SK-N-SH (cell line): ENCODE data around the gene TCF23. TPM values are rescaled to one million over a fixed set of nuclear protein-coding genes. Genes with fewer than 3 reads are reported as not detected.

Source experiments
- CTCF ChIA-PET: fragments of 300-600, 350-600 bp; formaldehyde crosslinking; extraction: SDS; loops from one replicate; lab custom pipeline; 2021; lab: Yijun Ruan, JAX
- POLR2A ChIA-PET: fragments of 350-600 bp; sonication (Branson Sonifier 250); formaldehyde crosslinking; extraction: SDS; loops from one replicate; lab custom pipeline; 2020; ENCODE audit warnings: antibody characterized with exemption, inconsistent platforms; lab: Yijun Ruan, JAX
- DNase-seq: peaks from one replicate; pipeline ENCODE4 v3.0.0; 2012
- H2AFZ ChIP-seq: fragments of 200-600 bp; sonication (generic); 2 replicates; pipeline ENCODE4 v1.8.1; 2016; ENCODE audit warnings: antibody characterized with exemption, mild to moderate bottlenecking, low read depth
- H3F3A ChIP-seq: fragments of 200-600 bp; sonication (generic); replicated peaks from 2 replicates; pipeline ENCODE3; 2016; ENCODE audit warnings: antibody characterized with exemption, mild to moderate bottlenecking; ENCODE audit not compliant: insufficient read depth
- H3K27ac ChIP-seq, 2 experiments: fragments of 200-500 bp in 1 of 2; fragments of 200-600 bp in 1 of 2; sonication (Bioruptor generic) in 1 of 2; sonication (generic), shearing (Covaris generic) in 1 of 2; 2 replicates each; pipeline versions ENCODE4 v1.5.1 to v1.6.1; 2014 to 2016; ENCODE audit warnings: low read depth in 2 of 2, inconsistent platforms in 1 of 2, low read length in 1 of 2, mild to moderate bottlenecking in 1 of 2, mixed read lengths in 1 of 2
- H3K27me3 ChIP-seq: fragments of 200-600 bp; sonication (generic), shearing (Covaris generic); 2 replicates; pipeline ENCODE4 v1.6.1; 2016; ENCODE audit warnings: mixed run types; ENCODE audit not compliant: insufficient read depth
- H3K36me3 ChIP-seq, 2 experiments: fragments of 200-500 bp in 1 of 2; fragments of 200-600 bp in 1 of 2; sonication (Bioruptor generic) in 1 of 2; sonication (generic) in 1 of 2; replicated peaks in 1 of 2; 2 replicates each; pipeline versions ENCODE3 to v1.5.1; 2014 to 2016; ENCODE audit warnings: low read length in 1 of 2, mild to moderate bottlenecking in 1 of 2; ENCODE audit not compliant: insufficient read depth in 2 of 2, control insufficient read depth in 1 of 2
- H3K4me1 ChIP-seq, 2 experiments: fragments of 200-500 bp in 1 of 2; fragments of 200-600 bp in 1 of 2; sonication (Bioruptor generic) in 1 of 2; sonication (generic), shearing (Covaris generic) in 1 of 2; 2 replicates each; pipeline versions ENCODE4 v1.5.1 to v1.6.1; 2014 to 2016; ENCODE audit warnings: low read depth in 1 of 2, low read length in 1 of 2, mixed run types in 1 of 2; ENCODE audit not compliant: insufficient read depth in 2 of 2, control insufficient read depth in 1 of 2
- H3K4me2 ChIP-seq: fragments of 200-600 bp; sonication (generic), shearing (Covaris generic); 2 replicates; pipeline ENCODE4 v1.6.1; 2017; ENCODE audit warnings: mixed run types
- H3K4me3 ChIP-seq, 2 experiments: fragments of 200-500 bp in 1 of 2; fragments of 200-600 bp in 1 of 2; sonication (Bioruptor generic) in 1 of 2; sonication (generic), shearing (Covaris generic) in 1 of 2; 2 replicates each; pipeline versions ENCODE4 v1.5.1 to v1.8.1; 2014 to 2016; ENCODE audit warnings: low read depth in 2 of 2, inconsistent platforms in 1 of 2, low read length in 1 of 2, mild to moderate bottlenecking in 1 of 2, mixed read lengths in 1 of 2, moderate library complexity in 1 of 2
- H3K79me2 ChIP-seq: fragments of 200-600 bp; sonication (generic); 2 replicates; pipeline ENCODE4 v1.8.1; 2017; ENCODE audit warnings: mild to moderate bottlenecking; ENCODE audit not compliant: insufficient read depth
- H3K9ac ChIP-seq: fragments of 200-600 bp; sonication (generic); 2 replicates; pipeline ENCODE4 v1.6.1; 2017; ENCODE audit warnings: mixed run types
- H3K9me2 ChIP-seq: fragments of 200-600 bp; sonication (generic); 2 replicates; pipeline ENCODE4 v1.6.1; 2017; ENCODE audit warnings: mixed run types
- H3K9me3 ChIP-seq: fragments of 200-600 bp; sonication (generic); 2 replicates; pipeline ENCODE4 v1.6.1; 2017; ENCODE audit warnings: mixed run types, mild to moderate bottlenecking, moderate library complexity
- H4K20me1 ChIP-seq: fragments of 200-600 bp; sonication (generic); 2 replicates; pipeline ENCODE4 v1.6.1; 2017; ENCODE audit warnings: mild to moderate bottlenecking, mixed run types; ENCODE audit not compliant: insufficient read depth
- EZH2phosphoT487 ChIP-seq: fragments of 200-600 bp; sonication (generic); IDR thresholded peaks from 2 replicates; pipeline ENCODE4 v1.6.1; 2017; ENCODE audit warnings: low read depth, mixed run types, mild to moderate bottlenecking, antibody characterized with exemption, moderate library complexity, borderline replicate concordance
- FOSL2 ChIP-seq: IDR thresholded peaks from 2 replicates; pipeline ENCODE4 v1.4.0; 2012; ENCODE audit warnings: low read depth, mild to moderate bottlenecking, moderate library complexity, borderline replicate concordance
- FOXJ3 ChIP-seq: sonication (generic); formaldehyde crosslinking; IDR thresholded peaks from 2 replicates; pipeline ENCODE4 v1.5.1; 2020; ENCODE audit warnings: mild to moderate bottlenecking, missing genetic modification reagents
- GABPA ChIP-seq: IDR thresholded peaks from 2 replicates; pipeline ENCODE4 v1.4.0; 2012; ENCODE audit warnings: low read depth, mild to moderate bottlenecking
- MXI1 ChIP-seq: IDR thresholded peaks from 2 replicates; pipeline ENCODE4 v1.6.1; 2012; ENCODE audit warnings: mild to moderate bottlenecking, low read depth, low read length, improper control_type of control experiment
- NFIC ChIP-seq: IDR thresholded peaks from 2 replicates; pipeline ENCODE4 v1.4.0; 2012; ENCODE audit warnings: borderline replicate concordance
- RAD21 ChIP-seq: IDR thresholded peaks from 2 replicates; pipeline ENCODE4 v1.6.1; 2012; ENCODE audit warnings: mild to moderate bottlenecking, low read length
- RCOR1 ChIP-seq: fragments of 150-350 bp; IDR thresholded peaks from 2 replicates; pipeline ENCODE4 v1.6.1; 2017; ENCODE audit warnings: antibody characterized with exemption, low read length
- RFX5 ChIP-seq: IDR thresholded peaks from 2 replicates; pipeline ENCODE4 v1.6.1; 2012; ENCODE audit warnings: mild to moderate bottlenecking, improper control_type of control experiment, low read length
- RXRA ChIP-seq: IDR thresholded peaks from 2 replicates; pipeline ENCODE4 v1.4.0; 2012; ENCODE audit warnings: low read depth, mild to moderate bottlenecking, borderline replicate concordance
- SIN3A ChIP-seq: IDR thresholded peaks from 2 replicates; pipeline ENCODE4 v1.6.1; 2012; ENCODE audit warnings: low read depth, mild to moderate bottlenecking, low read length, moderate library complexity, borderline replicate concordance
- SMC3 ChIP-seq: IDR thresholded peaks from 2 replicates; pipeline ENCODE4 v1.6.1; 2012; ENCODE audit warnings: low read depth, low read length, improper control_type of control experiment
- TCF12 ChIP-seq: IDR thresholded peaks from 2 replicates; pipeline ENCODE4 v1.4.0; 2012
- TEAD4 ChIP-seq: IDR thresholded peaks from 2 replicates; pipeline ENCODE4 v1.4.0; 2012; ENCODE audit warnings: mild to moderate bottlenecking, borderline replicate concordance; ENCODE audit not compliant: insufficient read depth
- ZBTB33 ChIP-seq: IDR thresholded peaks from 2 replicates; pipeline ENCODE4 v1.4.0; 2012; ENCODE audit warnings: low read depth, borderline replicate concordance
- WGBS: methylation state at CpG from one replicate; pipeline ENCODE4 v1.1.6; 2017; ENCODE audit warnings: low lambda C conversion rate; 5-methylcytosine and 5-hydroxymethylcytosine counted together
- polyA plus RNA-seq, 3 experiments: library from polyadenylated mRNA; depleted of rRNA; stranded (reverse); fragments of >200 nt; gene quantifications; 2 replicates each; pipeline ENCODE4 v1.2.3, GENCODE V29; 2012
- TF ChIP-seq, protein P1 (sequence below): fragments of 200-600 bp; sonication (generic); IDR thresholded peaks from 2 replicates; pipeline ENCODE4 v1.6.1; 2017; ENCODE audit warnings: antibody characterized with exemption, mild to moderate bottlenecking, moderate library complexity
- TF ChIP-seq, protein P2 (sequence below): IDR thresholded peaks from 2 replicates; pipeline ENCODE4 v1.4.0; 2012; ENCODE audit warnings: low read depth, borderline replicate concordance

The TCF23 gene
- polyA plus RNA-seq, 1 of the 3 experiments (the other 2 are of a cell fraction) = not detected

DNA sequence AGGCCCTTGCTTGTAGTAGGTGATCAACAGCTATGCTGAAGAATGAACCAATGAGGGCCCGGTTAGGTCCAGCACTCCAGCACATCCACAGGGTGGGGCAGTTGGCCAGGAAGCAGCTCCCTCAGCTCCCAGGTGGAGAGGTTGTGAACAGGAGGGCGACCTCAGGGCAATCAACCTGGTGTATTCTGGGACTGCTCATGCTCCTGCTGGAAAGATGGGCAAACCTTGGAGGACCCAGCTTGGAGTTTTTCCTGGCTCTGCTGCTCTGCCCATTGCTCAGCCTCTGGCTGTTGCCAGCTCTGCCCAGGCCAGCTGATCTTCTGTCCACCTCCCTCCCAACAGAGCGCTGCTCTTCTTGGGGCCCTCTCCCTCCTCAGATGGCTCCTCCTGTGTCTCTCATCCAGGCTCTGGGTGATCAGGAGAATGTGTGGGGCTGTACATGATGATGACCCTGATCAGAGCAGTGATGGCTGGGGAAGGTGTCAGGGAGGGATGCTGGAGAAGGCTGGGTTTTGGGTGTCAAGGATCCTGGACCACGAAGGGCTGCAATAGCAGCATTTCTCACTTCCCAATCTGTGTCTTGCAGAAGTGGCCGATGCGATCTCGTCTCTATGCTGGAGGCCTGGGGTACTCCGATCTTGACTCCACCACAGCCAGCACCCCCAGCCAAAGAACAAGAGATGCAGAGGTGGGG lies 3.4 kb downstream of the TCF23 start:
- no peak overlapping the region for H3K27ac ChIP-seq
- no peaks in the 10 kb centered on the region for H3K79me2 ChIP-seq
- H3K9me3 ChIP-seq = no peaks in the 10 kb centered on the region
- ChIA-PET POLR2A (interaction anchor here (0.6 kb wide), 1 partner anchor 50 kb away, joined by 3 read pairs; no protein-coding TSS in a partner anchor), CTCF (interaction anchor here (1.0 to 7.4 kb wide), 7 partner anchors 19 to 191 kb away, joined by 3 to 56 read pairs (median 4); no protein-coding TSS in a partner anchor)
- H3K27me3 ChIP-seq = peaks cover 4% of the 10 kb centered on the region; the same call in 1 of the 2 replicates
- no peaks in the 10 kb centered on the region for H3K4me1 ChIP-seq
- H3K9me2 ChIP-seq = no peaks in the 10 kb centered on the region
- H3K4me2 ChIP-seq = no peak overlapping the region
- no peak overlapping the region for H3K4me3 ChIP-seq
- no peaks in the 10 kb centered on the region for H3F3A ChIP-seq
- 81% methylated on average over 8 of the region's 8 CpGs for WGBS
- H4K20me1 ChIP-seq = no peaks in the 10 kb centered on the region
- no peaks in the 10 kb centered on the region for H3K36me3 ChIP-seq
- TF ChIP-seq FOSL2 (no peak), SIN3A (no peak), EZH2phosphoT487 (no peak), ZBTB33 (no peak), RAD21 (no peak), NFIC (no peak), SMC3 (no peak), RFX5 (no peak), RCOR1 (no peak), MXI1 (no peak), RXRA (no peak), GABPA (no peak), TEAD4 (no peak), TCF12 (no peak), FOXJ3 (no peak)
- TF ChIP-seq, protein P1, sequence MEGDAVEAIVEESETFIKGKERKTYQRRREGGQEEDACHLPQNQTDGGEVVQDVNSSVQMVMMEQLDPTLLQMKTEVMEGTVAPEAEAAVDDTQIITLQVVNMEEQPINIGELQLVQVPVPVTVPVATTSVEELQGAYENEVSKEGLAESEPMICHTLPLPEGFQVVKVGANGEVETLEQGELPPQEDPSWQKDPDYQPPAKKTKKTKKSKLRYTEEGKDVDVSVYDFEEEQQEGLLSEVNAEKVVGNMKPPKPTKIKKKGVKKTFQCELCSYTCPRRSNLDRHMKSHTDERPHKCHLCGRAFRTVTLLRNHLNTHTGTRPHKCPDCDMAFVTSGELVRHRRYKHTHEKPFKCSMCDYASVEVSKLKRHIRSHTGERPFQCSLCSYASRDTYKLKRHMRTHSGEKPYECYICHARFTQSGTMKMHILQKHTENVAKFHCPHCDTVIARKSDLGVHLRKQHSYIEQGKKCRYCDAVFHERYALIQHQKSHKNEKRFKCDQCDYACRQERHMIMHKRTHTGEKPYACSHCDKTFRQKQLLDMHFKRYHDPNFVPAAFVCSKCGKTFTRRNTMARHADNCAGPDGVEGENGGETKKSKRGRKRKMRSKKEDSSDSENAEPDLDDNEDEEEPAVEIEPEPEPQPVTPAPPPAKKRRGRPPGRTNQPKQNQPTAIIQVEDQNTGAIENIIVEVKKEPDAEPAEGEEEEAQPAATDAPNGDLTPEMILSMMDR = no peak
- TF ChIP-seq, protein P2, sequence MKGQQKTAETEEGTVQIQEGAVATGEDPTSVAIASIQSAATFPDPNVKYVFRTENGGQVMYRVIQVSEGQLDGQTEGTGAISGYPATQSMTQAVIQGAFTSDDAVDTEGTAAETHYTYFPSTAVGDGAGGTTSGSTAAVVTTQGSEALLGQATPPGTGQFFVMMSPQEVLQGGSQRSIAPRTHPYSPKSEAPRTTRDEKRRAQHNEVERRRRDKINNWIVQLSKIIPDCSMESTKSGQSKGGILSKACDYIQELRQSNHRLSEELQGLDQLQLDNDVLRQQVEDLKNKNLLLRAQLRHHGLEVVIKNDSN = no peak
- TF ChIP-seq, all 33 proteins: peak for 0
- Histone ChIP-seq H2AFZ (no peak overlapping the region), H3K9ac (no peak overlapping the region)
- no peak for DNase-seq
